ENCODE measurements around the gene RAB9A. TPM values are rescaled to one million over a fixed set of nuclear protein-coding genes. Genes with fewer than 3 reads are reported as not detected.

The RAB9A gene
- total RNA-seq, 1 experiment from 2014 or later = 29.5 TPM

DNA sequence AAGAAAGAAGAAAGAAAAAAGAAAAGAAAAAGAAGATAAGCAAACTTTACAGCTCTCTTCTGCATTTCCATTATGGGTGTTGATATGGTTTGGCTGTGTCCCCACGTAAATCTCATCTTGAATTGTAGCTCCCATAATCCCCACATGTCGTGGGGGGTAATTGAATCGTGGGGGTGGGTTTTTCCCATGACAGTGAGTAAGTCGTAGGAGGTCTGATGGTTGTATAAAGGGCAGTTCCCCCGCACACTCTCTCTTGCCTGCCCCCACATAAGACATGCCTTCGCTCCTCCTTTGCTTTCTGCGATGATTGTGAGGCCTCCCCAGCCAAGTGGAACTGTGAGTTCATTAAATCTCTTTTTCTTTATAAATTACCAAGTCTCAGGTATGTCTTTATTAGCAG lies 7.3 kb upstream of the RAB9A start:
- no peak for TF ChIP-seq EZH2 (IDR thresholded peaks at IDR 0.05; ENCODE audit: low read length, unreplicated experiment)
- no peak for TF ChIP-seq EZH2phosphoT487 (IDR thresholded peaks at IDR 0.05; ENCODE audit: borderline replicate concordance, low read length)
- TF ChIP-seq, protein P1, sequence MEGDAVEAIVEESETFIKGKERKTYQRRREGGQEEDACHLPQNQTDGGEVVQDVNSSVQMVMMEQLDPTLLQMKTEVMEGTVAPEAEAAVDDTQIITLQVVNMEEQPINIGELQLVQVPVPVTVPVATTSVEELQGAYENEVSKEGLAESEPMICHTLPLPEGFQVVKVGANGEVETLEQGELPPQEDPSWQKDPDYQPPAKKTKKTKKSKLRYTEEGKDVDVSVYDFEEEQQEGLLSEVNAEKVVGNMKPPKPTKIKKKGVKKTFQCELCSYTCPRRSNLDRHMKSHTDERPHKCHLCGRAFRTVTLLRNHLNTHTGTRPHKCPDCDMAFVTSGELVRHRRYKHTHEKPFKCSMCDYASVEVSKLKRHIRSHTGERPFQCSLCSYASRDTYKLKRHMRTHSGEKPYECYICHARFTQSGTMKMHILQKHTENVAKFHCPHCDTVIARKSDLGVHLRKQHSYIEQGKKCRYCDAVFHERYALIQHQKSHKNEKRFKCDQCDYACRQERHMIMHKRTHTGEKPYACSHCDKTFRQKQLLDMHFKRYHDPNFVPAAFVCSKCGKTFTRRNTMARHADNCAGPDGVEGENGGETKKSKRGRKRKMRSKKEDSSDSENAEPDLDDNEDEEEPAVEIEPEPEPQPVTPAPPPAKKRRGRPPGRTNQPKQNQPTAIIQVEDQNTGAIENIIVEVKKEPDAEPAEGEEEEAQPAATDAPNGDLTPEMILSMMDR (conservative IDR thresholded peaks at IDR 0.05; ENCODE audit: low read depth, low read length) = no peak
- H3K4me3 ChIP-seq (ENCODE audit: low read length) = no peak overlapping the region
- no peak overlapping the region for H3K4me2 ChIP-seq (ENCODE audit: low read length)
- H3K27me3 ChIP-seq (ENCODE audit: low read length) = no peaks in the 10 kb centered on the region
- no peaks in the 10 kb centered on the region for H3K36me3 ChIP-seq (ENCODE audit: low read depth, low read length)
- H3K9me2 ChIP-seq (replicated peaks; ENCODE audit: low read length) = no peaks in the 10 kb centered on the region
- CTCF ChIA-PET = no interaction called here
- no peaks in the 10 kb centered on the region for H4K20me1 ChIP-seq (ENCODE audit: low read length)
- H2AFZ ChIP-seq (ENCODE audit: low read length) = no peak overlapping the region
- no TSS peak for BruUV-seq (replicated peaks)
- H3K9me3 ChIP-seq (ENCODE audit: low read length) = no peaks in the 10 kb centered on the region
- H3K27ac ChIP-seq (ENCODE audit: low read length) = no peak overlapping the region
- no peaks in the 10 kb centered on the region for H3F3A ChIP-seq (ENCODE audit: low read length, unreplicated experiment)
- intact Hi-C loops (cut with micrococcal nuclease) = no loop called here
- no peak for DNase-seq
- no peak overlapping the region for H3K9ac ChIP-seq (ENCODE audit: low read length)
- POLR2A ChIA-PET (ENCODE audit: unreplicated experiment) = no interaction called here
- no peak for ATAC-seq
- no peaks in the 10 kb centered on the region for H3K79me2 ChIP-seq (ENCODE audit: low read length)
- H3K4me1 ChIP-seq (ENCODE audit: insufficient read depth, low read length) = peaks cover 13% of the 10 kb centered on the region

DNA sequence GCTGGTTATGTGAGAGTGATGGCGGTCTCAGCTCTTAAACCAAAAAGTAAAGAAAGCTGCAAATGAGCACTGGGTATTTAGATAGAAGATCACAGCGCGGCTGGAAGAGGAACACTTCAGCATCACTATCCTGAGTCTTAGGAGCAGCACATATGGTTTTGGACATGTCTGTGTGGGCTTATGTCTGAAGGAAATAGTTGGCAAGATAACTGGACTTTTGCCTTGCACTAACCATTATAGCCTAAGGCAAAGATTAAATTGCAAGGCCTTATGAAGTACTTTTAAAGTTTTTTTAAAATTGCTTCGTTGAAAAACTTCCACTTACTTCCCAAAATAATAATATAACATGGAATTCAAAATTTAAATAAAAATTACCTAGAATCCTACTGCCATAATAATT lies 4.6 kb upstream of the RAB9A start:
- no peak for ATAC-seq
- Histone ChIP-seq H3F3A (ENCODE audit: low read length, unreplicated experiment) (no peaks in the 10 kb centered on the region), H3K9ac (ENCODE audit: low read length) (no peak overlapping the region), H3K4me1 (ENCODE audit: insufficient read depth, low read length) (peaks cover 13% of the 10 kb centered on the region), H3K79me2 (ENCODE audit: low read length) (peaks cover 4% of the 10 kb centered on the region), H3K9me2 (replicated peaks; ENCODE audit: low read length) (no peaks in the 10 kb centered on the region), H3K9me3 (ENCODE audit: low read length) (no peaks in the 10 kb centered on the region), H3K36me3 (ENCODE audit: low read depth, low read length) (no peaks in the 10 kb centered on the region), H3K27ac (ENCODE audit: low read length) (no peak overlapping the region), H3K27me3 (ENCODE audit: low read length) (no peaks in the 10 kb centered on the region), H4K20me1 (ENCODE audit: low read length) (no peaks in the 10 kb centered on the region), H3K4me2 (ENCODE audit: low read length) (no peak overlapping the region), H2AFZ (ENCODE audit: low read length) (no peak overlapping the region), H3K4me3 (ENCODE audit: low read length) (no peak overlapping the region)
- no peak for TF ChIP-seq EZH2phosphoT487 (IDR thresholded peaks at IDR 0.05; ENCODE audit: borderline replicate concordance, low read length)
- ChIA-PET CTCF (no interaction called here), POLR2A (ENCODE audit: unreplicated experiment) (no interaction called here)
- intact Hi-C loops (cut with micrococcal nuclease) = no loop called here
- no TSS peak for BruUV-seq (replicated peaks)
- no peak for DNase-seq

DNA sequence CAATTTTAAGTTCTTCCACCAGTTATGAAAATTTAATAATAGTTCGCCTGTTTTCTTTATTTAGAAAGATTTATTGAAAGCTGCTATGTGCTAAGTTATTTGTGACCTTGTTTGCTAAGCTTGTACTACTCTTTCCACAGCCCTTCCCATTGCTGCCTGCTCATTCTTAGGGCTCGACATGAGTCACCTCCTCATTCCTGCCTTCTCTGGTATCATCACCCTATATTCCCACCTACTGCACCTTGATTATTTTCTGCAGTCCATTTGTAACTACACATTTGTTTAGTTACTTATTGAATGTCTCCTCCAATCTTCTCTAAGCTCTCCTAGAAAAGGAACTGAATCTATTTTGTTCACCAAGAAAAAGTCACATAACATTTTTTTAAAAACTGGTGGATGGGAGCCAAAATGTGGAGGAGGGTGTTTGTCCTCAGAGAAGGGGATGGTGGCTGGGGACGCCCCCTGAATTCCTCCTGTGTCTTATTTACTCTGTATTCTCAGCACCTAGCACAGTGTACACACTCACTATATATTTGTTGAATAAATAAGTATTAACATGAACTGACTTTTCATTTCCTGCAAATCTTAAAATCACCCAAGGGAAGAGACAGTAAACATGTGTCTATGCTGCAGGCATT lies 3.7 kb upstream of the RAB9A start:
- POLR2A ChIA-PET (ENCODE audit: unreplicated experiment) = no interaction called here
- no peaks in the 10 kb centered on the region for H3K36me3 ChIP-seq (ENCODE audit: low read depth, low read length)
- 0 out of 2 replicates have a peak overlapping the region, but pooled peaks have one; percentile 13 for H3K27ac ChIP-seq (ENCODE audit: low read length)
- CTCF ChIA-PET = no interaction called here
- H3K4me2 ChIP-seq (ENCODE audit: low read length) = peak overlapping the region; percentile 46; the same call in 1 of the 2 replicates
- intact Hi-C loops (cut with micrococcal nuclease) = loop anchor here (5.0 kb wide), 1 partner anchor 52 kb away; no protein-coding TSS in a partner anchor
- no peak overlapping the region for H3K9ac ChIP-seq (ENCODE audit: low read length)
- ATAC-seq (peak; percentile 42), DNase-seq (peak; percentile 52)
- H2AFZ ChIP-seq (ENCODE audit: low read length) = no peak overlapping the region
- no peaks in the 10 kb centered on the region for H3K27me3 ChIP-seq (ENCODE audit: low read length)
- H3K79me2 ChIP-seq (ENCODE audit: low read length) = peaks cover 13% of the 10 kb centered on the region
- no peaks in the 10 kb centered on the region for H3K9me3 ChIP-seq (ENCODE audit: low read length)
- H4K20me1 ChIP-seq (ENCODE audit: low read length) = peaks cover 2% of the 10 kb centered on the region; the same call in 1 of the 2 replicates
- TF ChIP-seq, protein P1 (conservative IDR thresholded peaks at IDR 0.05; ENCODE audit: low read depth, low read length) = no peak
- no peak for TF ChIP-seq EZH2 (IDR thresholded peaks at IDR 0.05; ENCODE audit: low read length, unreplicated experiment)
- no peak for TF ChIP-seq EZH2phosphoT487 (IDR thresholded peaks at IDR 0.05; ENCODE audit: borderline replicate concordance, low read length)
- peaks cover 14% of the 10 kb centered on the region for H3K4me1 ChIP-seq (ENCODE audit: insufficient read depth, low read length)
- H3F3A ChIP-seq (ENCODE audit: low read length, unreplicated experiment) = no peaks in the 10 kb centered on the region
- no TSS peak for BruUV-seq (replicated peaks)
- H3K9me2 ChIP-seq (replicated peaks; ENCODE audit: low read length) = no peaks in the 10 kb centered on the region
- H3K4me3 ChIP-seq (ENCODE audit: low read length) = no peak overlapping the region

Measured in PC-3 (cell line).